ENCODE data around the gene PYGO2. TPM values are rescaled to one million over a fixed set of nuclear protein-coding genes. Genes with fewer than 3 reads are reported as not detected.

The PYGO2 gene
- total RNA-seq, 2 experiments from 2014 or later, result 44.3 to 47.3 TPM

DNA sequence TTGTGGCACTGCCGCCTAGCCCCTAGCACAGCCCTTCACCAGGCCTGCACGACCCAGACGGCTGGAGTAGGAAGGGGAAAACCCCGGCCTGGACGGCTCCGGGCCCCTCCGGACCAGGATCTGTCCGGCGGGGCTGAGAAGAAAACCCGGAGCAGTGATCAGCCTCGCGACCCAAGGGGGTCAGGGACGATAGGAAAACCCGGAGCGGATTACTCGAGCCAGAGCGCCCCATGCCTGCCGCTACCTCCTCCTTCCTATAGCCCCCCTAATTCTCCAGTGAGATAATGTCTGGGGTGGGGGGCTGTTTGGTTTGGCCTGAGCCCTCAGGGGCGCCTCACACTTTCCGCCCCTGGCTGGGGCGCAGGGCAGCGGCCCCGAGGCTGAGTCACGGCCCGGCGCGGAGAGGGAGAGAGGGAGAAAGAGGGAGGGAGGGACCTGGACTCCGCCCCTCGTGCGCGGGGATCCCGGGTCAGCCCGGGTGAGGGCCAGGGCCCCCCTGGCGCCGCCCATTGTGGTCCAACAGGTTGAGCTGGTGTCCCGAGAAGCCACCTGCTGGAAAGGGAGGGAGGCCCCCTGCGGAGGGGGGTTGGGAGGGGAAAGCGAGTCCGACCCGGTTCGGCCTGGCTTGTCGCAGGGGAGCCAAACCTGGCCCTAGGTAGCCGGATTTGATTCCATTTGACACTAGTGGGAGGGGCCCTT lies 39.3 kb upstream of the PYGO2 start:
- Histone ChIP-seq H3K4me3 (ENCODE audit: low read depth, low read length, poor library complexity, severe bottlenecking) (peak overlapping the region; percentile 71), H3K9me3 (ENCODE audit: low read length) (no peaks in the 10 kb centered on the region), H3K79me2 (ENCODE audit: insufficient read depth, low read depth, low read length) (peaks cover 10% of the 10 kb centered on the region; the same call in 1 of the 2 replicates), H3K9me2 (ENCODE audit: insufficient read depth, low read length) (no peaks in the 10 kb centered on the region), H2AFZ (ENCODE audit: low read length) (peak overlapping the region; percentile 79), H3K4me2 (ENCODE audit: low read length) (peak overlapping the region; percentile 94), H3K4me1 (ENCODE audit: insufficient read depth, low read length, poor library complexity, severe bottlenecking) (peaks cover 59% of the 10 kb centered on the region), H4K20me1 (ENCODE audit: insufficient read depth, low read length) (no peaks in the 10 kb centered on the region), H3K27ac (ENCODE audit: low read depth, low read length, poor library complexity, severe bottlenecking) (peak overlapping the region; percentile 92), H3K36me3 (ENCODE audit: insufficient read depth, low read length) (no peaks in the 10 kb centered on the region)
- intact Hi-C loops (cut with micrococcal nuclease; ENCODE audit: unreplicated experiment), result loop anchor here (1.0 to 5.0 kb wide), 3 partner anchors 50 to 139 kb away; partner anchors contain the start of genes ADAM15 and EFNA4
- no TSS peak for BruUV-seq (replicated peaks)
- TF ChIP-seq, protein P1, sequence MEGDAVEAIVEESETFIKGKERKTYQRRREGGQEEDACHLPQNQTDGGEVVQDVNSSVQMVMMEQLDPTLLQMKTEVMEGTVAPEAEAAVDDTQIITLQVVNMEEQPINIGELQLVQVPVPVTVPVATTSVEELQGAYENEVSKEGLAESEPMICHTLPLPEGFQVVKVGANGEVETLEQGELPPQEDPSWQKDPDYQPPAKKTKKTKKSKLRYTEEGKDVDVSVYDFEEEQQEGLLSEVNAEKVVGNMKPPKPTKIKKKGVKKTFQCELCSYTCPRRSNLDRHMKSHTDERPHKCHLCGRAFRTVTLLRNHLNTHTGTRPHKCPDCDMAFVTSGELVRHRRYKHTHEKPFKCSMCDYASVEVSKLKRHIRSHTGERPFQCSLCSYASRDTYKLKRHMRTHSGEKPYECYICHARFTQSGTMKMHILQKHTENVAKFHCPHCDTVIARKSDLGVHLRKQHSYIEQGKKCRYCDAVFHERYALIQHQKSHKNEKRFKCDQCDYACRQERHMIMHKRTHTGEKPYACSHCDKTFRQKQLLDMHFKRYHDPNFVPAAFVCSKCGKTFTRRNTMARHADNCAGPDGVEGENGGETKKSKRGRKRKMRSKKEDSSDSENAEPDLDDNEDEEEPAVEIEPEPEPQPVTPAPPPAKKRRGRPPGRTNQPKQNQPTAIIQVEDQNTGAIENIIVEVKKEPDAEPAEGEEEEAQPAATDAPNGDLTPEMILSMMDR (conservative IDR thresholded peaks at IDR 0.05; ENCODE audit: low read length), result peak; percentile 20; the same call in 1 of the 2 replicates
- TF ChIP-seq EZH2phosphoT487 (IDR thresholded peaks at IDR 0.05; ENCODE audit: borderline replicate concordance, low read depth, low read length), result no peak
- CTCF ChIA-PET (ENCODE audit: unreplicated experiment), result interaction anchor here (1.7 kb wide), 1 partner anchor 16 kb away, joined by 5 read pairs; no protein-coding TSS in a partner anchor
- POLR2A ChIA-PET, result interaction anchor here (0.6 to 1.9 kb wide), 3 partner anchors 18 to 51 kb away, joined by 3 to 6 read pairs (median 4); partner anchors contain the start of genes FLAD1 and PBXIP1
- DNase-seq (ENCODE audit: low spot score), result peak; percentile 93

DNA sequence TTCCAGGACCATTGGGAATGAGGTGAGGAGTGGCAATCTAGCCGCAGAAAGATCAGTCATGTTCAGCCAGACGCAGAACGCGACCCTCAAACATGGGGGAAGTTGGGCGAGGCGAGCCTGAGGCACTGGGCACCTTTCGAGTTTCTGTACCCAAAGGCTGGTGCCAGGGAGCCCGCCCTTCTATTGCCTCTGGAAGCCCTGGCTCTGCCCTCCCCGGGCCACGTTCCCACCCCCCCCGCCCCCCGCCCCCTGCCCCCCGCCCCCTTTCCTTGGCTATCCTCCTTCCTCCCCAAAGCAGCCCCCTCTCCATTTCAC lies 38.8 kb upstream of the PYGO2 start:
- CTCF ChIA-PET (ENCODE audit: unreplicated experiment), result no interaction called here
- Histone ChIP-seq H3K4me3 (ENCODE audit: low read depth, low read length, poor library complexity, severe bottlenecking) (peak overlapping the region; percentile 71), H2AFZ (ENCODE audit: low read length) (peak overlapping the region; percentile 28; the same call in 1 of the 2 replicates), H3K9me2 (ENCODE audit: insufficient read depth, low read length) (no peaks in the 10 kb centered on the region), H3K36me3 (ENCODE audit: insufficient read depth, low read length) (no peaks in the 10 kb centered on the region), H3K27ac (ENCODE audit: low read depth, low read length, poor library complexity, severe bottlenecking) (peak overlapping the region; percentile 92), H3K79me2 (ENCODE audit: insufficient read depth, low read depth, low read length) (peaks cover 10% of the 10 kb centered on the region; the same call in 1 of the 2 replicates), H3K4me2 (ENCODE audit: low read length) (peak overlapping the region; percentile 94), H3K9me3 (ENCODE audit: low read length) (no peaks in the 10 kb centered on the region), H4K20me1 (ENCODE audit: insufficient read depth, low read length) (no peaks in the 10 kb centered on the region), H3K4me1 (ENCODE audit: insufficient read depth, low read length, poor library complexity, severe bottlenecking) (peaks cover 55% of the 10 kb centered on the region)
- TF ChIP-seq, protein P1 (conservative IDR thresholded peaks at IDR 0.05; ENCODE audit: low read length), result no peak
- no peak for TF ChIP-seq EZH2phosphoT487 (IDR thresholded peaks at IDR 0.05; ENCODE audit: borderline replicate concordance, low read depth, low read length)
- POLR2A ChIA-PET, result interaction anchor here (1.2 to 1.9 kb wide), 2 partner anchors 18 to 23 kb away, joined by 3 to 6 read pairs; partner anchors contain the start of gene FLAD1
- DNase-seq (ENCODE audit: low spot score), result no peak
- no TSS peak for BruUV-seq (replicated peaks)
- intact Hi-C loops (cut with micrococcal nuclease; ENCODE audit: unreplicated experiment), result loop anchor here (2.0 to 5.0 kb wide), 2 partner anchors 62 to 138 kb away; partner anchors contain the start of gene EFNA4
